ENCODE results near the gene NMRK2. TPM values are rescaled to one million over a fixed set of nuclear protein-coding genes. Genes with fewer than 3 reads are reported as not detected.

The NMRK2 gene
- total RNA-seq, 4 donors from 2014 or later, result 0.39 to 2.1 (median 0.69) TPM; not detected in 1

GRCh38 chr19:3958836-3959765 is 26.2 kb downstream of the NMRK2 start:
- intact Hi-C loops (cut with DNase I), result no loop called here
- no peaks in the 10 kb centered on the region for H3K27me3 ChIP-seq
- no peak for TF ChIP-seq CTCF (IDR thresholded peaks at IDR 0.05)
- TF ChIP-seq POLR2AphosphoS5 (IDR thresholded peaks at IDR 0.05), result no peak
- no peak for TF ChIP-seq EP300 (IDR thresholded peaks at IDR 0.05)
- no peak for TF ChIP-seq POLR2A (IDR thresholded peaks at IDR 0.05; ENCODE audit: low read depth)
- WGBS, result 95% methylated on average over 37 of the region's 86 CpGs
- H3K4me1 ChIP-seq, result peaks cover 4 to 35% (median 22%) of the 10 kb centered on the region in 4 donors
- peak overlapping the region in 2 of 4 donors; percentile 7 to 41 for H3K27ac ChIP-seq (replicated peaks in 1 of 4)
- no peak for DNase-seq (ENCODE audit: extremely low spot score)
- peaks cover 63 to 89% (median 84%) of the 10 kb centered on the region in 4 donors for H3K36me3 ChIP-seq
- no peaks in the 10 kb centered on the region for H3K9me3 ChIP-seq
- no peak overlapping the region for H3K4me3 ChIP-seq

- intact Hi-C loops (cut with DNase I), result no loop called here
- TF ChIP-seq CTCF (IDR thresholded peaks at IDR 0.05) (no peak), POLR2A (IDR thresholded peaks at IDR 0.05; ENCODE audit: low read depth) (no peak), EP300 (IDR thresholded peaks at IDR 0.05) (no peak), POLR2AphosphoS5 (IDR thresholded peaks at IDR 0.05) (no peak)
- Histone ChIP-seq H3K4me3 (no peak overlapping the region), H3K27ac (replicated peaks in 1 of 4) (no peak overlapping the region), H3K4me1 (peaks cover 3 to 34% (median 21%) of the 10 kb centered on the region in 4 donors), H3K36me3 (peaks cover 70 to 94% (median 90%) of the 10 kb centered on the region in 4 donors), H3K9me3 (no peaks in the 10 kb centered on the region), H3K27me3 (no peaks in the 10 kb centered on the region)
- 93% methylated on average over 10 of the region's 15 CpGs for WGBS
- no peak for DNase-seq (ENCODE audit: extremely low spot score)
Measured at GRCh38 chr19:3959766-3960131, 26.9 kb downstream of the NMRK2 start.

- Histone ChIP-seq H3K36me3 (peaks cover 70 to 98% (median 98%) of the 10 kb centered on the region in 4 donors), H3K27me3 (no peaks in the 10 kb centered on the region), H3K4me1 (peaks cover 9 to 36% (median 27%) of the 10 kb centered on the region in 4 donors), H3K27ac (replicated peaks in 1 of 4) (peak overlapping the region in 3 of 4 donors; percentile 42 to 100 (median 43)), H3K4me3 (no peak overlapping the region), H3K9me3 (no peaks in the 10 kb centered on the region)
- no peak for DNase-seq (ENCODE audit: extremely low spot score)
- 81% methylated on average over 11 of the region's 24 CpGs for WGBS
- intact Hi-C loops (cut with DNase I), result no loop called here
- no peak for TF ChIP-seq EP300 (IDR thresholded peaks at IDR 0.05)
- TF ChIP-seq POLR2AphosphoS5 (IDR thresholded peaks at IDR 0.05), result no peak
- no peak for TF ChIP-seq CTCF (IDR thresholded peaks at IDR 0.05)
- no peak for TF ChIP-seq POLR2A (IDR thresholded peaks at IDR 0.05; ENCODE audit: low read depth)
Measured at GRCh38 chr19:3961007-3961406, 28.1 kb downstream of the NMRK2 start.

GRCh38 chr19:3963458-3964255 is 30.8 kb downstream of the NMRK2 start:
- Histone ChIP-seq H3K9me3 (no peaks in the 10 kb centered on the region), H3K36me3 (peaks cover 66 to 98% (median 92%) of the 10 kb centered on the region in 4 donors), H3K4me3 (no peak overlapping the region), H3K27ac (replicated peaks in 1 of 4) (peak overlapping the region; percentile 34 to 100 (median 100)), H3K4me1 (peaks cover 34 to 52% (median 48%) of the 10 kb centered on the region in 4 donors), H3K27me3 (no peaks in the 10 kb centered on the region)
- TF ChIP-seq POLR2A (IDR thresholded peaks at IDR 0.05; ENCODE audit: low read depth) (no peak), POLR2AphosphoS5 (IDR thresholded peaks at IDR 0.05) (no peak), EP300 (IDR thresholded peaks at IDR 0.05) (no peak), CTCF (IDR thresholded peaks at IDR 0.05) (no peak)
- 89% methylated on average over 22 of the region's 35 CpGs for WGBS
- no peak for DNase-seq (ENCODE audit: extremely low spot score)
- intact Hi-C loops (cut with DNase I), result no loop called here

Data from esophagus muscularis mucosa (tissue), 4 donors.